Keratinocyte (primary cell): ENCODE results near the gene NOD1. TPM values are rescaled to one million over a fixed set of nuclear protein-coding genes. Genes with fewer than 3 reads are reported as not detected.

ENCODE experiments used
- DNase-seq: peaks from one replicate; pipeline ENCODE4 v3.0.0-alpha.2; 2011; ENCODE audit warnings: low read depth, missing footprints, low spot score
- FAIRE-seq: peaks from 2 replicates; lab custom pipeline; 2011; peaks lifted over from hg19 to GRCh38; lab: Jason Lieb, UNC
- H2AFZ ChIP-seq: 2 replicates; pipeline ENCODE4 v1.6.0; 2012; ENCODE audit warnings: low read length, control low read depth, inconsistent platforms; ENCODE audit not compliant: control insufficient read depth
- H3K27ac ChIP-seq: 2 replicates; pipeline ENCODE4 v1.5.1; 2011; ENCODE audit warnings: low read length; ENCODE audit not compliant: control insufficient read depth, insufficient read depth
- H3K27me3 ChIP-seq: 3 replicates; pipeline ENCODE4 v1.6.0; 2011; ENCODE audit warnings: low read length; ENCODE audit not compliant: control insufficient read depth, insufficient read depth; ENCODE audit errors: extremely low read depth
- H3K36me3 ChIP-seq, 2 experiments: 2 replicates in 1 of 2; 3 replicates in 1 of 2; pipeline ENCODE4 v1.5.1; 2011; ENCODE audit warnings: low read length in 2 of 2, mild to moderate bottlenecking in 1 of 2; ENCODE audit not compliant: control insufficient read depth in 2 of 2, insufficient read depth in 2 of 2; ENCODE audit errors: extremely low read depth in 1 of 2
- H3K4me1 ChIP-seq: 3 replicates; pipeline ENCODE4 v1.5.1; 2011; ENCODE audit warnings: low read length; ENCODE audit not compliant: control insufficient read depth, insufficient read depth; ENCODE audit errors: extremely low read depth
- H3K4me2 ChIP-seq: 3 replicates; pipeline ENCODE4 v1.6.0; 2011; ENCODE audit warnings: low read depth, low read length; ENCODE audit not compliant: control insufficient read depth, insufficient read depth; ENCODE audit errors: extremely low read depth
- H3K4me3 ChIP-seq, 3 experiments: fragments of 200-600 bp in 1 of 3; sonication (generic) in 1 of 3; 2 replicates in 2 of 3; 3 replicates in 1 of 3; pipeline ENCODE4 v1.5.1; 2011 to 2016; ENCODE audit warnings: low read length in 3 of 3, mild to moderate bottlenecking in 3 of 3, control low read depth in 2 of 3, inconsistent platforms in 1 of 3, low read depth in 1 of 3, mixed read lengths in 1 of 3, mixed run types in 1 of 3, moderate library complexity in 1 of 3; ENCODE audit not compliant: control insufficient read depth in 2 of 3, insufficient read depth in 2 of 3; ENCODE audit errors: extremely low read depth in 1 of 3
- H3K79me2 ChIP-seq: 2 replicates; pipeline ENCODE4 v1.6.0; 2012; ENCODE audit warnings: low read length; ENCODE audit not compliant: control insufficient read depth, insufficient read depth
- H3K9ac ChIP-seq: 3 replicates; pipeline ENCODE4 v1.6.0; 2011; ENCODE audit warnings: low read length; ENCODE audit not compliant: control insufficient read depth, insufficient read depth; ENCODE audit errors: extremely low read depth
- H3K9me1 ChIP-seq: 3 replicates; pipeline ENCODE4 v1.6.0; 2011; ENCODE audit warnings: low read length; ENCODE audit not compliant: control insufficient read depth, insufficient read depth; ENCODE audit errors: extremely low read depth
- H3K9me3 ChIP-seq: 2 replicates; pipeline ENCODE4 v1.5.1; 2012; ENCODE audit warnings: low read depth, low read length; ENCODE audit not compliant: control insufficient read depth
- H4K20me1 ChIP-seq: 3 replicates; pipeline ENCODE4 v1.6.0; 2011; ENCODE audit warnings: low read length; ENCODE audit not compliant: control insufficient read depth, insufficient read depth; ENCODE audit errors: extremely low read depth
- EZH2 ChIP-seq: IDR thresholded peaks from one replicate; pipeline ENCODE4 v1.6.1; 2012; ENCODE audit warnings: inconsistent platforms, mild to moderate bottlenecking, low read length, moderate library complexity
- dilution Hi-C: fragments of 300-500 bp; cut with MboI; formaldehyde crosslinking; loops from one replicate; pipeline ENCODE4 v1.7.0; 2020; ENCODE audit warnings: low sequenced_read_pairs; ENCODE audit not compliant: extremely low pct_ligation_motif_present
- polyA plus RNA-seq, 5 experiments: library from polyadenylated mRNA; depleted of rRNA in 3 of 5; stranded (reverse) in 3 of 5; stranded (forward) in 1 of 5; unstranded in 1 of 5; fragments of >200 nt; gene quantifications; 1 replicate in 1 of 5; 2 replicates in 3 of 5; 3 replicates in 1 of 5; pipeline versions ENCODE4 v1.2.1 to v1.2.3, GENCODE V29; 2011 to 2012; ENCODE audit warnings: missing spikeins in 2 of 5, low read depth in 1 of 5, low replicate concordance in 1 of 5
- TF ChIP-seq, protein P1 (sequence below), 3 experiments: IDR thresholded peaks in 1 of 3; conservative IDR thresholded peaks in 1 of 3; optimal IDR thresholded peaks in 1 of 3; 2 replicates in 2 of 3; 3 replicates in 1 of 3; pipeline versions ENCODE3 to v1.5.1; 2011; ENCODE audit warnings: low read length in 3 of 3, mild to moderate bottlenecking in 3 of 3, moderate library complexity in 2 of 3, control low read depth in 1 of 3, inconsistent platforms in 1 of 3; ENCODE audit not compliant: insufficient read depth in 2 of 3; ENCODE audit errors: extremely low read depth in 1 of 3

NOD1 gene
- polyA plus RNA-seq, 1 donor (not counting 4 experiments of a cell fraction or from before 2014, with no cell fraction given), result 4.3 TPM

GRCh38 chr7:30468791-30469190 is 9.8 kb downstream of the NOD1 start:
- H3K4me3 ChIP-seq, result no peak overlapping the region
- H3K4me1 ChIP-seq, result peaks cover 15% of the 10 kb centered on the region
- FAIRE-seq, result no peak
- H3K9me1 ChIP-seq, result no peaks in the 10 kb centered on the region
- H2AFZ ChIP-seq, result peak overlapping the region; percentile 57
- peaks cover 5% of the 10 kb centered on the region for H3K79me2 ChIP-seq
- no peaks in the 10 kb centered on the region for H3K36me3 ChIP-seq
- TF ChIP-seq EZH2, result no peak
- TF ChIP-seq, protein P1, sequence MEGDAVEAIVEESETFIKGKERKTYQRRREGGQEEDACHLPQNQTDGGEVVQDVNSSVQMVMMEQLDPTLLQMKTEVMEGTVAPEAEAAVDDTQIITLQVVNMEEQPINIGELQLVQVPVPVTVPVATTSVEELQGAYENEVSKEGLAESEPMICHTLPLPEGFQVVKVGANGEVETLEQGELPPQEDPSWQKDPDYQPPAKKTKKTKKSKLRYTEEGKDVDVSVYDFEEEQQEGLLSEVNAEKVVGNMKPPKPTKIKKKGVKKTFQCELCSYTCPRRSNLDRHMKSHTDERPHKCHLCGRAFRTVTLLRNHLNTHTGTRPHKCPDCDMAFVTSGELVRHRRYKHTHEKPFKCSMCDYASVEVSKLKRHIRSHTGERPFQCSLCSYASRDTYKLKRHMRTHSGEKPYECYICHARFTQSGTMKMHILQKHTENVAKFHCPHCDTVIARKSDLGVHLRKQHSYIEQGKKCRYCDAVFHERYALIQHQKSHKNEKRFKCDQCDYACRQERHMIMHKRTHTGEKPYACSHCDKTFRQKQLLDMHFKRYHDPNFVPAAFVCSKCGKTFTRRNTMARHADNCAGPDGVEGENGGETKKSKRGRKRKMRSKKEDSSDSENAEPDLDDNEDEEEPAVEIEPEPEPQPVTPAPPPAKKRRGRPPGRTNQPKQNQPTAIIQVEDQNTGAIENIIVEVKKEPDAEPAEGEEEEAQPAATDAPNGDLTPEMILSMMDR (optimal IDR thresholded peaks at IDR 0.05 in 1 of 3, IDR thresholded peaks at IDR 0.05 in 1 of 3, conservative IDR thresholded peaks at IDR 0.05 in 1 of 3; ENCODE audit: extremely low read depth in 1 of 3, insufficient read depth in 2 of 3, low read length in 3 of 3), result no peak
- H3K27ac ChIP-seq, result peak overlapping the region; percentile 8
- no peaks in the 10 kb centered on the region for H3K9me3 ChIP-seq
- no peaks in the 10 kb centered on the region for H3K27me3 ChIP-seq
- DNase-seq, result no peak
- peak overlapping the region; percentile 33 for H3K9ac ChIP-seq
- H4K20me1 ChIP-seq, result no peaks in the 10 kb centered on the region
- dilution Hi-C loops, result no loop called here
- peak overlapping the region; percentile 53 for H3K4me2 ChIP-seq

DNA sequence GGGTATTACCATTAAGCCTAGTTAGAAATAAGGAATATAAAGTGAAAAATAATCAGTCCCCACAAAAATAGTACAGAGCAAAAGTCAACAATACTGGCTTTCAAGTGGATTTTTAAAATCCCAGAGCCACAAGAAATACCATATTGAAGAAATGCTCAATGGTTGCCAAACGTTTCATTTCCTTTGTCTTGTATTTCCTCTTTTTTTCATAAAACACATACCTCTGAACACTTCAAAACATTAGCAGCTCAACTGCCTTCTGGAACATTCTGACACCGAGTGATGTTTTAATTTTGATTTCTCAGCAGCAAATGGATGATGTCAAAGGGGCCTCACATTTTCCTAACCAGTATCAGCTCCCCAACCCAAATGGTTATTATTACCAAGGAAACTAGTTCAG is 10.5 kb downstream of the NOD1 start:
- TF ChIP-seq, protein P1 (optimal IDR thresholded peaks at IDR 0.05 in 1 of 3, IDR thresholded peaks at IDR 0.05 in 1 of 3, conservative IDR thresholded peaks at IDR 0.05 in 1 of 3; ENCODE audit: extremely low read depth in 1 of 3, insufficient read depth in 2 of 3, low read length in 3 of 3), result no peak
- TF ChIP-seq EZH2, result no peak
- H3K27me3 ChIP-seq, result no peaks in the 10 kb centered on the region
- H3K4me3 ChIP-seq, result no peak overlapping the region
- no peak for FAIRE-seq
- no peaks in the 10 kb centered on the region for H4K20me1 ChIP-seq
- peaks cover 13% of the 10 kb centered on the region for H3K4me1 ChIP-seq
- H3K9me1 ChIP-seq, result no peaks in the 10 kb centered on the region
- no peak overlapping the region for H2AFZ ChIP-seq
- no peaks in the 10 kb centered on the region for H3K9me3 ChIP-seq
- DNase-seq, result no peak
- dilution Hi-C loops, result no loop called here
- H3K79me2 ChIP-seq, result peaks cover 5% of the 10 kb centered on the region
- no peak overlapping the region for H3K4me2 ChIP-seq
- no peak overlapping the region for H3K9ac ChIP-seq
- H3K27ac ChIP-seq, result no peak overlapping the region
- H3K36me3 ChIP-seq, result no peaks in the 10 kb centered on the region
